ENCODE results near the gene GSG1. TPM values are rescaled to one million over a fixed set of nuclear protein-coding genes. Genes with fewer than 3 reads are reported as not detected.

The GSG1 gene
- total RNA-seq, 1 experiment from 2014 or later, result 0.22 TPM

DNA sequence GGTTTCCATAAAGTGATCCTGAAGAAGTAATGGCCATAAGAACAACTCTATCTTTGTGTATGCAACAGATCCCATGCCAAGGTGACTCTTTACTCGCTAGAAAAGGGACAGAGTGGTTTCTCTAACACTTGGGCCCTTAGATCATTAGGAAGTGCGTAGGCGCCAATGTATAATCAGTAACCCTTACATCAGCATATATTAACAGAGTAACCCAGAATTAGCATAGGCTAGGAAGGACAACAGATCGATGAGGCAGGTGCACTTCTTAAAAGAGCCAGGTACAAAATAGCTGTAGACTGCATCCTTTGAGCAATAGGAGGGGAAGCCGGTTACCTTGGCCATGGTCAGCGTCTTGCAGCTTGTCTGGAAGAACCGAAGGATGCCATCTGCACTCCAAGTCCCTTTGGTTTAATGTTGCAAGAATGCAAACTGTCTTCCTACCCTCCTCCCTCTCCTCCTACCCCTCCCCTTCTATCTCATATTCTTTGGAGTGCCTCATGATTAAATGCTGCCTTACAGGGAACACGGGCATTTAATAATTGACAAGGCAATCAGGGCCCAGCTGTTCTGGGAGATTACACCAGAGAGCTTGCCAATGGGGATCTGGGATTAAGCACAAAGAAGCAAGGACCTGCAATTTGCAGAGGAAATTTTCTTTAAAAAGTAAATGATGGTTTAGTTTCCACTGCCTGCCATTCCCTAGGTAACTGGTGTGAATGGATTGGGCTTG lies 8.0 kb downstream of the GSG1 start:
- peaks cover 0 to 1% (median 0%) of the 10 kb centered on the region in 3 experiments; a peak in 1 of 7 replicates for H3K36me3 Mint-ChIP-seq (ENCODE audit: insufficient read depth in 1 of 3, low read depth in 3 of 3)
- H2AFZ ChIP-seq (ENCODE audit: low read length), result no peak overlapping the region
- no peak overlapping the region for H4K8ac ChIP-seq (replicated peaks; ENCODE audit: insufficient read length, low read depth, low read length)
- H3K56ac ChIP-seq (ENCODE audit: insufficient read length, low read depth, low read length), result no peak overlapping the region
- H4K91ac ChIP-seq (ENCODE audit: insufficient read length, low read depth, low read length), result no peak overlapping the region
- H2AK5ac ChIP-seq (ENCODE audit: insufficient read length, low read length), result no peak overlapping the region
- no peak overlapping the region for H2BK120ac ChIP-seq (ENCODE audit: low read depth, low read length, poor library complexity, severe bottlenecking)
- H3K18ac ChIP-seq (ENCODE audit: insufficient read length, low read depth, low read length), result no peak overlapping the region
- H2BK20ac ChIP-seq (ENCODE audit: low read depth, low read length, poor library complexity, severe bottlenecking), result no peak overlapping the region
- H2BK12ac ChIP-seq (ENCODE audit: insufficient read length, low read depth, low read length), result no peak overlapping the region
- H3K27me3 ChIP-seq (ENCODE audit: insufficient read depth, low read length), result no peaks in the 10 kb centered on the region
- peaks cover 9% of the 10 kb centered on the region; the same call in 1 of the 2 replicates for H3K4me1 ChIP-seq (ENCODE audit: insufficient read depth, low read length)
- H3K9me3 Mint-ChIP-seq, result no peaks in the 10 kb centered on the region; a peak in 1 of 5 replicates
- H3K4me1 Mint-ChIP-seq, result peaks cover 34 to 38% of the 10 kb centered on the region in 2 experiments
- no peak overlapping the region for H3K14ac ChIP-seq (ENCODE audit: insufficient read depth, low read length)
- H3T11ph ChIP-seq (ENCODE audit: low read length), result no peak overlapping the region
- H3K79me2 ChIP-seq (ENCODE audit: insufficient read depth, low read length), result no peaks in the 10 kb centered on the region
- no peak for DNase-seq
- H3K27ac Mint-ChIP-seq, result no peak overlapping the region; a peak in 1 of 7 replicates
- H4K5ac ChIP-seq (ENCODE audit: insufficient read length, low read depth, low read length), result no peak overlapping the region
- H3K23me2 ChIP-seq (ENCODE audit: insufficient read length, low read depth, low read length, poor library complexity, severe bottlenecking), result peaks cover under 1% of the 10 kb centered on the region
- H3K4me3 Mint-ChIP-seq, result no peak overlapping the region
- no peaks in the 10 kb centered on the region for H3K27me3 Mint-ChIP-seq (ENCODE audit: low read depth)
- no peaks in the 10 kb centered on the region for H3K9me3 ChIP-seq (ENCODE audit: control insufficient read depth, low read depth, low read length)
- no peak overlapping the region for H3K9ac ChIP-seq (ENCODE audit: extremely low read depth, insufficient read length, low read length)
- no peak overlapping the region for H3K4me2 ChIP-seq (ENCODE audit: insufficient read depth, insufficient read length, low read length)
- no peak overlapping the region for H3K4ac ChIP-seq (ENCODE audit: low read depth, low read length)
- no CpG with 5 or more reads among the region's 8 CpGs for WGBS (ENCODE audit: extremely low coverage, insufficient read length, low lambda C conversion rate)
- no peaks in the 10 kb centered on the region for H4K20me1 ChIP-seq (ENCODE audit: control insufficient read depth, insufficient read depth, insufficient read length)
- no peak overlapping the region for H3K27ac ChIP-seq (ENCODE audit: insufficient read length, low read depth, low read length)
- TF ChIP-seq, protein P1, sequence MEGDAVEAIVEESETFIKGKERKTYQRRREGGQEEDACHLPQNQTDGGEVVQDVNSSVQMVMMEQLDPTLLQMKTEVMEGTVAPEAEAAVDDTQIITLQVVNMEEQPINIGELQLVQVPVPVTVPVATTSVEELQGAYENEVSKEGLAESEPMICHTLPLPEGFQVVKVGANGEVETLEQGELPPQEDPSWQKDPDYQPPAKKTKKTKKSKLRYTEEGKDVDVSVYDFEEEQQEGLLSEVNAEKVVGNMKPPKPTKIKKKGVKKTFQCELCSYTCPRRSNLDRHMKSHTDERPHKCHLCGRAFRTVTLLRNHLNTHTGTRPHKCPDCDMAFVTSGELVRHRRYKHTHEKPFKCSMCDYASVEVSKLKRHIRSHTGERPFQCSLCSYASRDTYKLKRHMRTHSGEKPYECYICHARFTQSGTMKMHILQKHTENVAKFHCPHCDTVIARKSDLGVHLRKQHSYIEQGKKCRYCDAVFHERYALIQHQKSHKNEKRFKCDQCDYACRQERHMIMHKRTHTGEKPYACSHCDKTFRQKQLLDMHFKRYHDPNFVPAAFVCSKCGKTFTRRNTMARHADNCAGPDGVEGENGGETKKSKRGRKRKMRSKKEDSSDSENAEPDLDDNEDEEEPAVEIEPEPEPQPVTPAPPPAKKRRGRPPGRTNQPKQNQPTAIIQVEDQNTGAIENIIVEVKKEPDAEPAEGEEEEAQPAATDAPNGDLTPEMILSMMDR (conservative IDR thresholded peaks at IDR 0.05), result no peak
- no peak overlapping the region for H2BK15ac ChIP-seq (ENCODE audit: low read depth, low read length)
- no peaks in the 10 kb centered on the region for H3K79me1 ChIP-seq (ENCODE audit: insufficient read depth, low read depth, low read length, poor library complexity, severe bottlenecking)
- no peak overlapping the region for H2BK5ac ChIP-seq (ENCODE audit: insufficient read length, low read length)
- H3K23ac ChIP-seq (ENCODE audit: insufficient read length, low read depth, low read length), result no peak overlapping the region
